Activated T-cell treated with anti-CD3 and anti-CD28 coated beads, Interleukin-2, amount 50 U/mL, for 48 hours (primary cell): Measurements from ENCODE around the gene ZBTB48.
"Not testable (repeated sequence)": the region's sequence is repeated elsewhere in the genome, so short reads cannot be mapped to it uniquely, and the experiment has no call there.

Source experiments
- DNase-seq, 2 experiments: peaks; one replicate each; pipeline ENCODE4 v3.0.0-alpha.2; 2020

The ZBTB48 gene

GRCh38 chr1:6579374-6580118 lies at the start of gene ZBTB48:
Gene ZBTB48 (plus strand): TSS chr1:6579994. CDS start chr1:6580610, 616 bp downstream.
- peak; percentile 98 for DNase-seq

GRCh38 chr1:6530504-6531160 lies 49.2 kb upstream of the ZBTB48 start:
- no peak for DNase-seq

GRCh38 chr1:6531996-6532395 lies 47.8 kb upstream of the ZBTB48 start:
- no peak for DNase-seq

GRCh38 chr1:6534248-6534822 lies 45.5 kb upstream of the ZBTB48 start:
- no peak for DNase-seq

- DNase-seq = no peak
Measured at GRCh38 chr1:6535214-6535613, 44.6 kb upstream of the ZBTB48 start.

- no peak for DNase-seq
Measured at GRCh38 chr1:6536291-6536690, 43.5 kb upstream of the ZBTB48 start.

- no peak for DNase-seq
Measured at GRCh38 chr1:6538956-6539355, 40.8 kb upstream of the ZBTB48 start.

GRCh38 chr1:6544831-6545230 lies 35.0 kb upstream of the ZBTB48 start:
- DNase-seq = no peak

- DNase-seq = no peak
Measured at GRCh38 chr1:6545276-6546112, 34.3 kb upstream of the ZBTB48 start.

GRCh38 chr1:6546326-6546725 lies 33.5 kb upstream of the ZBTB48 start:
- DNase-seq = no peak

GRCh38 chr1:6547301-6547700 lies 32.5 kb upstream of the ZBTB48 start:
- no peak for DNase-seq

- DNase-seq = peak; percentile 96 to 98
Measured at GRCh38 chr1:6554031-6554906, 25.5 kb upstream of the ZBTB48 start, which contains the start of gene NOL9. Gene NOL9 (minus strand): TSS chr1:6554513. CDS start chr1:6554502, 11 bp downstream.

- DNase-seq = no peak
Measured at GRCh38 chr1:6554907-6555778, 24.7 kb upstream of the ZBTB48 start, which contains the start of gene TAS1R1. Gene TAS1R1 (plus strand): TSS chr1:6555307. CDS start chr1:6555374, 67 bp downstream.

- no peak for DNase-seq
Measured at GRCh38 chr1:6557597-6557996, 22.2 kb upstream of the ZBTB48 start.

GRCh38 chr1:6559161-6559560 lies 20.6 kb upstream of the ZBTB48 start:
- not testable (repeated sequence) for DNase-seq

GRCh38 chr1:6560267-6560666 lies 19.5 kb upstream of the ZBTB48 start:
- DNase-seq = no peak

- DNase-seq = no peak
Measured at GRCh38 chr1:6569033-6569432, 10.8 kb upstream of the ZBTB48 start.

GRCh38 chr1:6570100-6570499 lies 9.7 kb upstream of the ZBTB48 start:
- DNase-seq = no peak

GRCh38 chr1:6570987-6571386 lies 8.8 kb upstream of the ZBTB48 start:
- no peak for DNase-seq

GRCh38 chr1:6572653-6573383 lies 7.0 kb upstream of the ZBTB48 start:
- no peak for DNase-seq
